HUDEP-2 (cell line): ENCODE measurements around the gene RHOT2.
"Not testable (repeated sequence)": the region's sequence is repeated elsewhere in the genome, so short reads cannot be mapped to it uniquely, and the experiment has no call there.

ENCODE experiments used
- DNase-seq, 76 experiments: peaks; one replicate each; lab custom pipeline; 2025; ENCODE audit not compliant: unreplicated experiment in 76 of 76; lab: John Stamatoyannopoulos, UW

The RHOT2 gene

GRCh38 chr16:679814-680624, 12.1 kb downstream of the RHOT2 start, which contains the start of gene STUB1:
Gene STUB1, plus strand, starts transcription at chr16:680410. Its CDS starts 116 bp downstream, at chr16:680526.
- DNase-seq, result peak in 72 of 76 experiments; percentile 19 to 97 (median 86)

- DNase-seq, result no peak
Observed at GRCh38 chr16:680625-680945, 12.7 kb downstream of the RHOT2 start.

GRCh38 chr16:680967-681745, 13.2 kb downstream of the RHOT2 start:
- peak in 67 of 76 experiments; percentile 19 to 79 (median 59) for DNase-seq

- peak in 15 of 76 experiments; percentile 6 to 66 (median 37) for DNase-seq
Observed at GRCh38 chr16:681746-682427, 14.0 kb downstream of the RHOT2 start.

- peak in 1 of 76 experiments; percentile 16 for DNase-seq
Observed at GRCh38 chr16:682493-683395, 14.8 kb downstream of the RHOT2 start.

GRCh38 chr16:683396-684070, 15.6 kb downstream of the RHOT2 start:
- peak in 11 of 76 experiments; percentile 12 to 41 (median 30) for DNase-seq

- DNase-seq, result peak in 75 of 76 experiments; percentile 27 to 97 (median 93)
Observed at GRCh38 chr16:684071-684794, 16.3 kb downstream of the RHOT2 start, which contains the start of gene JMJD8. Gene JMJD8, minus strand, starts transcription at chr16:684334. Its CDS starts 15 bp downstream, at chr16:684319.

GRCh38 chr16:684961-685696, 17.2 kb downstream of the RHOT2 start:
- no peak for DNase-seq

- peak in 60 of 76 experiments; percentile 13 to 73 (median 50) for DNase-seq
Observed at GRCh38 chr16:685967-686366, 18.0 kb downstream of the RHOT2 start.

GRCh38 chr16:686459-687260, 18.7 kb downstream of the RHOT2 start:
- DNase-seq, result no peak

- DNase-seq, result no peak
Observed at GRCh38 chr16:687499-687898, 19.6 kb downstream of the RHOT2 start.

- no peak for DNase-seq
Observed at GRCh38 chr16:689175-689897, 21.4 kb downstream of the RHOT2 start.

GRCh38 chr16:691242-691641, 23.3 kb downstream of the RHOT2 start:
- DNase-seq, result not testable (repeated sequence)

GRCh38 chr16:692356-693108, 24.6 kb downstream of the RHOT2 start:
- no peak for DNase-seq

- DNase-seq, result no peak
Observed at GRCh38 chr16:693364-693763, 25.4 kb downstream of the RHOT2 start.

- DNase-seq, result no peak
Observed at GRCh38 chr16:693766-694165, 25.8 kb downstream of the RHOT2 start.
